OCI-LY3 (cell line): Measurements from ENCODE around the gene FKBP10.

Experiments
- CTCF ChIP-seq: fragments of 200-600, 300-600 bp; sonication (generic); IDR thresholded peaks from 2 replicates; pipeline ENCODE4 v1.5.1; 2014; ENCODE audit warnings: antibody characterized with exemption, low read length, low read depth
- EZH2phosphoT487 ChIP-seq: fragments of 200-600 bp; shearing (Covaris generic); IDR thresholded peaks from 2 replicates; pipeline ENCODE4 v1.6.1; 2018; ENCODE audit warnings: antibody characterized with exemption, mixed run types, low read depth

GRCh38 chr17:41825175-41825845 lies 12.5 kb downstream of the FKBP10 start:
- TF ChIP-seq CTCF: no peak
- no peak for TF ChIP-seq EZH2phosphoT487
